ENCODE measurements around the gene TBC1D3B.
"Not testable (repeated sequence)": the region's sequence is repeated elsewhere in the genome, so short reads cannot be mapped to it uniquely, and the experiment has no call there.

Gene TBC1D3B

GRCh38 chr17:36168836-36169235, 7.6 kb downstream of the TBC1D3B start:
- FAIRE-seq: not testable (repeated sequence)

- FAIRE-seq: no peak
These were observed 22.4 kb downstream of the TBC1D3B start for GRCh38 chr17:36153895-36154610.

GRCh38 chr17:36152639-36153120, 23.8 kb downstream of the TBC1D3B start:
- no peak for FAIRE-seq

- no peak for FAIRE-seq
These were observed 24.4 kb downstream of the TBC1D3B start for GRCh38 chr17:36151891-36152638.

GRCh38 chr17:36149296-36149820, 27.1 kb downstream of the TBC1D3B start:
- FAIRE-seq: no peak

- no peak for FAIRE-seq
These were observed 27.7 kb downstream of the TBC1D3B start for GRCh38 chr17:36148559-36149295.

- FAIRE-seq: no peak
These were observed 28.8 kb downstream of the TBC1D3B start for GRCh38 chr17:36147601-36148000.

GRCh38 chr17:36144981-36145729, 31.3 kb downstream of the TBC1D3B start:
- no peak for FAIRE-seq

- no peak for FAIRE-seq
These were observed 32.4 kb downstream of the TBC1D3B start for GRCh38 chr17:36144014-36144413.

- no peak for FAIRE-seq
These were observed 33.6 kb downstream of the TBC1D3B start for GRCh38 chr17:36142806-36143205.

GRCh38 chr17:36142235-36142634, 34.2 kb downstream of the TBC1D3B start:
- FAIRE-seq: no peak

GRCh38 chr17:36136439-36136838, 40.0 kb downstream of the TBC1D3B start:
- FAIRE-seq: no peak

- no peak for FAIRE-seq
These were observed 40.4 kb downstream of the TBC1D3B start for GRCh38 chr17:36136036-36136435.

- FAIRE-seq: no peak
These were observed 41.0 kb downstream of the TBC1D3B start for GRCh38 chr17:36135465-36135864.

- FAIRE-seq: no peak
These were observed 42.7 kb downstream of the TBC1D3B start for GRCh38 chr17:36133602-36134236.

GRCh38 chr17:36132421-36132831, 44.0 kb downstream of the TBC1D3B start:
- FAIRE-seq: no peak

- FAIRE-seq: no peak
These were observed 44.5 kb downstream of the TBC1D3B start for GRCh38 chr17:36131931-36132330.

GRCh38 chr17:36131421-36131820, 45.0 kb downstream of the TBC1D3B start:
- no peak for FAIRE-seq

- FAIRE-seq: no peak
These were observed 46.1 kb downstream of the TBC1D3B start for GRCh38 chr17:36130346-36130745.

GRCh38 chr17:36129616-36130015, 46.8 kb downstream of the TBC1D3B start:
- FAIRE-seq: no peak

GRCh38 chr17:36128411-36128978, 47.9 kb downstream of the TBC1D3B start:
- FAIRE-seq: no peak
